ENCODE results near the gene ZNRF3.

Gene ZNRF3

GRCh38 chr22:29079218-29079901 is 196.0 kb downstream of the ZNRF3 start (continued):
- TF ChIP-seq ZNF510 (tag by site-specific recombination; IDR thresholded peaks at IDR 0.05; ENCODE audit: insufficient replicate concordance) (no peak), ZNF513 (tag by site-specific recombination; IDR thresholded peaks at IDR 0.05) (no peak), ZNF184 (tag by site-specific recombination; IDR thresholded peaks at IDR 0.05) (peak; percentile 76; the same call in 1 of the 2 replicates), ZNF266 (tag by site-specific recombination; IDR thresholded peaks at IDR 0.05; ENCODE audit: low read depth) (no peak), KLF17 (tag by site-specific recombination; IDR thresholded peaks at IDR 0.05) (no peak), WT1 (tag by site-specific recombination; IDR thresholded peaks at IDR 0.05) (no peak), ZNF629 (tag by site-specific recombination; IDR thresholded peaks at IDR 0.05) (no peak), ZNF175 (tag by site-specific recombination; IDR thresholded peaks at IDR 0.05) (no peak), ZNF398 (tag by site-specific recombination; IDR thresholded peaks at IDR 0.05) (no peak), GLIS2 (tag by site-specific recombination; IDR thresholded peaks at IDR 0.05) (no peak), ZNF155 (tag by site-specific recombination; IDR thresholded peaks at IDR 0.05) (no peak), HOXC10 (CRISPR knock-in tag; IDR thresholded peaks at IDR 0.05) (no peak), ZFHX2 (tag by site-specific recombination; conservative IDR thresholded peaks at IDR 0.05) (no peak), SCRT2 (tag by site-specific recombination; IDR thresholded peaks at IDR 0.05) (no peak), SCRT1 (tag by site-specific recombination; IDR thresholded peaks at IDR 0.05; ENCODE audit: borderline replicate concordance) (no peak), ZNF221 (tag by site-specific recombination; IDR thresholded peaks at IDR 0.05; ENCODE audit: borderline replicate concordance) (peak; percentile 37; the same call in 1 of the 2 replicates), ZNF169 (tag by site-specific recombination; IDR thresholded peaks at IDR 0.05) (no peak), IKZF3 (tag by site-specific recombination; IDR thresholded peaks at IDR 0.05) (peak; percentile 60; the same call in 1 of the 2 replicates), ZSCAN16 (tag by site-specific recombination; IDR thresholded peaks at IDR 0.05) (no peak), INSM2 (tag by site-specific recombination; IDR thresholded peaks at IDR 0.05) (no peak), ZNF324 (tag by site-specific recombination; IDR thresholded peaks at IDR 0.05) (no peak), KLF10 (tag by site-specific recombination; IDR thresholded peaks at IDR 0.05) (peak; percentile 81), PATZ1 (tag by site-specific recombination; IDR thresholded peaks at IDR 0.05) (peak; percentile 48), ZNF202 (tag by site-specific recombination; IDR thresholded peaks at IDR 0.05; ENCODE audit: borderline replicate concordance) (no peak), ZNF274 (IDR thresholded peaks at IDR 0.05; ENCODE audit: low read length) (no peak), ZNF274 (tag by site-specific recombination; IDR thresholded peaks at IDR 0.05; ENCODE audit: borderline replicate concordance) (no peak), ZNF660 (tag by site-specific recombination; IDR thresholded peaks at IDR 0.05) (peak; percentile 95), HOXD13 (CRISPR knock-in tag; IDR thresholded peaks at IDR 0.05; ENCODE audit: borderline replicate concordance) (peak; percentile 74), ZNF776 (tag by site-specific recombination; IDR thresholded peaks at IDR 0.05; ENCODE audit: borderline replicate concordance) (no peak), ZSCAN18 (tag by site-specific recombination; IDR thresholded peaks at IDR 0.05) (no peak), MEIS1 (CRISPR knock-in tag; IDR thresholded peaks at IDR 0.05; ENCODE audit: borderline replicate concordance) (no peak), EGR2 (tag by site-specific recombination; IDR thresholded peaks at IDR 0.05; ENCODE audit: low read depth) (no peak)
